ENCODE data around the gene PRKAG2.

The PRKAG2 gene

GRCh38 chr7:151684408-151685175 lies 192.3 kb downstream of the PRKAG2 start:
- no peak for DNase-seq

- DNase-seq: no peak
Observed at GRCh38 chr7:151683615-151684407, 193.1 kb downstream of the PRKAG2 start.

GRCh38 chr7:151682831-151683614 lies 193.9 kb downstream of the PRKAG2 start:
- no peak for DNase-seq

DNA sequence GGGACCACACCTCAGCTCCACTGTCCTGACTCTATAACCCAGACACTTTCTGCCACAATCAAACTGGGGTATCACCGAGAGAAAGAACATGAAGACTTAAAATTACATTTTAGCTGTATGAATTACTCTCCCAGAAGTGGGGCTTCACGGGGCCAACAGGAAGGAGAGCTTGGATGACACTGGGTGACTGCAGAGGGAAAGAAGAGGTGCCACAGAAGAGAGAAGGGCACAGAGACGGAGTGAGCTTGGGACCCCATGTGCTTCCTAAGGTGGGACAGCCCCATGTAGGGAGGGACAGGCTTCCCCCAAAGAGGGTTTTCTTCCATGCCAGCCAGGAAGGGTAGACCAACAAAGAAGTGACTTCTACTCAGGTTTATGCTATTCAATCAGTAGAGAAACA lies 195.2 kb downstream of the PRKAG2 start:
- no peak for DNase-seq

DNA sequence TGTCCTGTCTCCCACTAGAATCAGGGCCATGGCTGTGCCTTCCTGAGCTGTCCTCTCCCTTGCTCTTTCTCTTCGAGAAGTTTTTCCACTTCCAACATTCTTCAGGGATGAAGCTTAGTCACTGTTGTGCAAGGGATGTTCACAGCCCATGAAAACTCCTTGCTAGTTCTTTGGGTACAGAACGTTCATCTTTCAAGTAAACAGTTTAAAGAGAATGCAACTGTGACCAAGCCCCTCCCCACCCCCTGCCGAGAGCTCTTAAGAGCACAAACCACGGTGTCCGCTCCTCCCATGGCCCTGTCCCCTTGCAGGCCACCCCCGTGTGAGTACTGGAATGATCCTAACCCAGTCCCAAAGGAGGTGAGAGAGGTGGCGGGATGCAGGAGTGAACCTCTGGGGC lies 196.1 kb downstream of the PRKAG2 start:
- DNase-seq: no peak

- DNase-seq: no peak
Observed at GRCh38 chr7:151679881-151680612, 196.9 kb downstream of the PRKAG2 start.

DNA sequence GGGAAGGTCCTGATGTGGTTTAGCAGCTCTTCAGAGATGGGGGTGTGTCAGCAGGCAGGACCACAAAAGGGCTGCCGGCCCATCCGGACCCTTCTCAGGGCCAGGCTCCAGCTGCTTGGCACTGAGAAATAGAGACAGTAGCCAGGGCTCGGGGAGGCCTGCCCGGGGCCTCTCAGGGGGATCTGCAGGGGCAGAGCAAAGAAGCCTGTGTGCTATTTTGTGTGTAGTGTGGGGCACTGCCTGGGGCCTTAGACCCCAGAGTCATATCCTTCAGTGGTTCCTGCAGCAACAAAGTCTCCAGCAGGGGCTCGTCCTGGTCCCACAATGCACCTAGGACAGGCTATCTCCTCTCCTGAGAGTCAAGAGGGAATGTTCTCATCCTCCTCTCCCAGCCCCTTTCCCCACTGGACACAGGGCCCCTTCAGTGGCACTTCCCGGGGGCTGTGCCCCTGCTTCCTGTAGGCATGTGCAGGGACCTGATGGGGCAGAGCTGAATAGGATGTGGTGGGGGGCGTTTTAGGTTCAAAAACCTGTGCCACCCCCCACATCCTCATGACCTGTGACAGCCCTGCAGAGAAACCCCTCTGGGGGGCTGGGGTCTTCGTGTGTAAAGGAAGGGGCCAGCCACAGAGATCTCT lies 197.7 kb downstream of the PRKAG2 start:
- no peak for DNase-seq

DNA sequence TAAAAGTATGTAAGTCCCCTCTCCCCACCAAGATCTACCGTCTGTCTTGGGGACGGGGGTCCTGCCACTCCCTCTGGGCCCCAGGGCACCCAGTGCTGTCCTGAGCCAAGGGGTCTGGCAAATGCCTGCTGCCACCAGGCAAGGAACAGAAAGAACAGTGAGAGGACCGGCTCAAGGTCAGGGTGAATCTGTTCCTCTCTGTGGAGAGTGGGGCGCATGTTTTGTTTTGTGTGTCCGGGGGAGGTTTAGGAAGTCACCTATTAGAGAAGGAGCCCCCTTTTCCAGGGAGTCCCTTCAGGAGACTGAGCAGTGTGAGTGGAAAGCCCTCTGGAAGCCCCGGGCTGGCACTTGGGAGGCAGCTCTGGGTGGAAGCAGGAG lies 198.7 kb downstream of the PRKAG2 start:
- no peak for DNase-seq

- no peak for DNase-seq
Observed at GRCh38 chr7:151677581-151678226, 199.2 kb downstream of the PRKAG2 start.

DNA sequence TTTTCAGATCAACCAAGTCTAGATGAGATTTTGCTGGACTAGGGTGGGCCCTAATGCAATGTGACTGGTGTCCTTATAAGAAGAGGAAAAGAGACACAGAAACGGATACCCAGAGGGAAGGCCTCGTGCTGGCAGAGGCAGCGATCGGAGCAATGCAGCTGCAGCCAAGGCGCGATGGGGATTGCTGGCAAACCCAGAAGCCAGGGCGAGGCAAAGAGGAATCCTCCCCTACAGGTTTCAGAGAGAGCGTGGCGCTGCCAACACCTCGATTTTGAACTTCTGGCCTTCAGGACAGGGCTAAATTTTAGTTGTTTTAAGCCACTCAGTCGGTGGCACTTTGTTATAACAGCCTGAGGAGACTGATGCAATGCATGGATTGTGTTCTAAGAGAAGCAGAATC lies 200.2 kb downstream of the PRKAG2 start:
- DNase-seq: no peak

DNA sequence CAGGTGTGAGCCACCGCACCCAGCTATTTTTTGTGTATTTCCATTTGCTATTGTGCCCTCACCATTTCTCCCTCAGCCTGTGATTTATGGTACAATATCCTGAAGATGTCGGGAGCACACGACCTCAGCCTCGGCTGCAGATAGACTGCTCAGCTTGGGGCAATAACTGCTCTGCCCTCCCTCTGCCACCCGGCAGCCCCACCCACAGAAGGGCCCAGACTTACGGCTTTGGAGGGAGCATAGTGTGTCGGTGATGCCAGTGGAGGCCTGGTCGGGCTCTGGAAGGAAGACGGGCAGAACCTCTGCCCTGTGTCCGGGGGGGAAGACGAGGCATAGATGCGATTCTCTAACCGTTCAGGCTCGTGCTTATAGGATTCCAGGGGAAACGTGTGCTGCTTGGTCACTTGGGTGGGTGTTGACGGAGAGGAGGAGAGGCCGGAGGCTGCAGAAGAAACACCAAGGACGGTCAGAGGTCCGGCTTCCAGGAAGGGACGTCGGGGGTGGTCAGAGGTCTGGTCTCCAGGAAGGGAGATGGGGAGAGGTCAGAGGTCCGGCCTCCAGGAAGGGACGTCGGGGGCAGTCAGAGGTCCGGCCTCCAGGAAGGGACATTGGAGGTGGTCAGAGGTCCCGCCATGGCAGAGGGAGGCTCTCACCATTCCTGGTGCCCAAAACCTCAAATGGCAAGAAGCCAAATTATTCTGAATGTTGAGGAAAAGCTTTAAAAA lies 201.6 kb downstream of the PRKAG2 start:
- DNase-seq: no peak

- DNase-seq: no peak
Observed at GRCh38 chr7:151674161-151674920, 202.6 kb downstream of the PRKAG2 start.

GRCh38 chr7:151673216-151673615 lies 203.7 kb downstream of the PRKAG2 start:
- DNase-seq: no peak

DNA sequence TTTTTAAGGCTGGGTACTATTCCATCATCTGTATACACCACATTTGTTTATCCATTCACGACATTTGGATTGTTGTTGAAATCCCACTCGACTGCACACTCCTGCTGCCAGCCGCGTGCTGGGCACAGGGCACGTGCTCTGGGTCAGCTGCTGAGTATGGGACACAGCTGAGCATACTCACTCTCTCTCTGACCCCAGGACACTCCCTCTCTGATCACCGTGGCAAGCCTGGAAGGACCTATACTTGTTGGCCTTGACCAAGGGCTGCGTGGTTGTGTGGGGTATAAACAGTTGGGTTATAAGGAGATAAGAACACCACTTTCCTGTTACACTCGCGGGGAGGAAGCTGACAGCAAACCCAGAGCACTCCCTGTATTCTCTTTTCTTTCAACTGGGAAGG lies 204.2 kb downstream of the PRKAG2 start:
- DNase-seq: no peak

- DNase-seq: no peak
Observed at GRCh38 chr7:151671514-151671913, 205.4 kb downstream of the PRKAG2 start.

GRCh38 chr7:151669762-151670161 lies 207.2 kb downstream of the PRKAG2 start:
- DNase-seq: no peak

DNA sequence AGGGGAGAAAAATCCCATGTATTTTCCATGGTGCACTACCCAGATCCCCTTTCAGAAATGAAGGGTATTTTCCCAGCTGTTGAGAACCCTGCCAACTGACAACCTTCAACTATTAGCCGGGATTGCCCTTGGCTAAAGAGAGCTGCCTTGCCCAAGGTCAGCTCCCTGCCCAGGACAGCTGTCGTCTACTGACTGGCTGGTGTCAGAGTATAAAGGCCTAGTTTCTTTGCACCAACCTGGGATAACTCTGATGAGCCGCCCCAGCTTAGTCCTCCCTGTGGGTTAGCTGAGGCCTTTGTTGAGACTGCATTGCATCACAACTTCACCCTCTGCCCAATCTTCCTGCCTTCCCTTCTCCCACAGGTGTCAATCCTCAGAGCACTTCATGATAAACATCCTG lies 210.0 kb downstream of the PRKAG2 start:
- no peak for DNase-seq

DNA sequence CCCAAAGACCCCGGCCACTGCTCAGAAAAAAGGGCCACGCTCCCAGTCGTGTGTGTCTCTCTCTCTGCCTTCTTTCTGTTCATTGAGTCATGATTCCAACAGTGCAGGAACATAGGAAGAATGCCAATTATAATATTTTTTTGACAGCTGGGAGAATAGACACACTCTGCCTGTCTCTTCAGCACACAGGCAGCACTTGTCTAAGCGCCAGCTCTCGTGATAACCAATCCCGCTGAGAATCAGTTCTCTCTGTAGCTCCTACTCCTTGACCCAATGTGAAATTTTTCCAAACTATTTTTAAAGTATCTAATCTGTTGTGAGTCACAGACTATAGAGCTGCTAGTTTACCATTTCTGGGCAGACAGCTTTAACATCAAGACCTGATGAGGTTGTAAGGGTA lies 211.5 kb downstream of the PRKAG2 start:
- no peak for DNase-seq

DNA sequence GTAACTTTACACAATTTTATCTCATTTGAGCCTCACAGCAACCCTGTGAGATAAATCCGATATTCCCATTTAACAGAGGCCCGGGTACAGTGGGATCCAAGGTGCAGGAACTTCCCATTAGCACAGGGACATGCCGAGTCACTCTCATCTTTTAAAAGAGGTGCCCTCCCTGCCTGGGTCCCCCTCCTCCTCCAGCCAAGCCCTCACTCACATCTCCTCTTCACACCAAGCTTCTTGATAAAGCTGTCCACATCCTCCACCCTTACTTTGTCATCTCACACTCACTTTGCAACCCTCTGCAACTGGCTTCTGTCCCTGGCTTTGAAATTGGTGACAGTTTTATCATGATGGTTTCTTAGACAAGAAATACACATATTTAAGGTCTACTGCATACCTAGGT lies 212.6 kb downstream of the PRKAG2 start:
- DNase-seq: no peak

GRCh38 chr7:151663382-151664100 lies 213.4 kb downstream of the PRKAG2 start:
- DNase-seq: no peak

Measured in CD4-positive, alpha-beta T cell treated with Interleukin-17A for 1 hour (primary cell).